Activated CD8-positive, alpha-beta memory T cell treated with anti-CD3 and anti-CD28 coated beads for 4 hours (primary cell): Measurements from ENCODE around the gene SASH1.

Experiments used
- DNase-seq, 2 donors: peaks; one replicate each; pipeline ENCODE4 v3.0.0-alpha.2; 2020; ENCODE audit warnings: low read depth in 2 of 2

SASH1 gene

GRCh38 chr6:148497257-148497656 is 154.6 kb downstream of the SASH1 start:
- no peak for DNase-seq

GRCh38 chr6:148497717-148498116 is 155.1 kb downstream of the SASH1 start:
- no peak for DNase-seq

- DNase-seq, result no peak
Observed at GRCh38 chr6:148500402-148500801, 157.8 kb downstream of the SASH1 start.

- no peak for DNase-seq
Observed at GRCh38 chr6:148501178-148501590, 158.5 kb downstream of the SASH1 start.

GRCh38 chr6:148502083-148502772 is 159.6 kb downstream of the SASH1 start:
- no peak for DNase-seq

- DNase-seq, result no peak
Observed at GRCh38 chr6:148502773-148503135, 160.1 kb downstream of the SASH1 start.

- DNase-seq, result no peak
Observed at GRCh38 chr6:148503703-148504102, 161.1 kb downstream of the SASH1 start.

GRCh38 chr6:148507774-148508173 is 165.1 kb downstream of the SASH1 start:
- no peak for DNase-seq

GRCh38 chr6:148508401-148509041 is 165.9 kb downstream of the SASH1 start:
- no peak for DNase-seq

- DNase-seq, result no peak
Observed at GRCh38 chr6:148509119-148509799, 166.6 kb downstream of the SASH1 start.

GRCh38 chr6:148509800-148510581 is 167.4 kb downstream of the SASH1 start:
- no peak for DNase-seq

- no peak for DNase-seq
Observed at GRCh38 chr6:148513145-148514071, 170.8 kb downstream of the SASH1 start.

GRCh38 chr6:148514091-148514845 is 171.6 kb downstream of the SASH1 start:
- no peak for DNase-seq

GRCh38 chr6:148516217-148516616 is 173.6 kb downstream of the SASH1 start:
- DNase-seq, result no peak

- no peak for DNase-seq
Observed at GRCh38 chr6:148516617-148517016, 174.0 kb downstream of the SASH1 start.

- DNase-seq, result no peak
Observed at GRCh38 chr6:148517470-148517869, 174.8 kb downstream of the SASH1 start.

GRCh38 chr6:148518511-148519156 is 176.0 kb downstream of the SASH1 start:
- DNase-seq, result no peak

- DNase-seq, result no peak
Observed at GRCh38 chr6:148520109-148520841, 177.6 kb downstream of the SASH1 start.

GRCh38 chr6:148521158-148521557 is 178.5 kb downstream of the SASH1 start:
- DNase-seq, result no peak
